SU-DHL-6 (cell line): Measurements from ENCODE around the gene CPLX1.

ENCODE experiments used
- EZH2phosphoT487 ChIP-seq: fragments of 200-600 bp; sonication (generic), shearing (Covaris generic); conservative IDR thresholded peaks from 2 replicates; pipeline ENCODE4 v1.6.1; 2018; ENCODE audit warnings: mild to moderate bottlenecking, antibody characterized with exemption, low read length, moderate library complexity, mixed read lengths
- TF ChIP-seq, protein P1 (sequence below): fragments of 200-600 bp; sonication (generic); IDR thresholded peaks from one replicate; pipeline ENCODE4 v1.5.1; 2017; ENCODE audit warnings: antibody characterized with exemption, mild to moderate bottlenecking, low read length, moderate library complexity; ENCODE audit not compliant: insufficient read depth, poor library complexity, severe bottlenecking

DNA sequence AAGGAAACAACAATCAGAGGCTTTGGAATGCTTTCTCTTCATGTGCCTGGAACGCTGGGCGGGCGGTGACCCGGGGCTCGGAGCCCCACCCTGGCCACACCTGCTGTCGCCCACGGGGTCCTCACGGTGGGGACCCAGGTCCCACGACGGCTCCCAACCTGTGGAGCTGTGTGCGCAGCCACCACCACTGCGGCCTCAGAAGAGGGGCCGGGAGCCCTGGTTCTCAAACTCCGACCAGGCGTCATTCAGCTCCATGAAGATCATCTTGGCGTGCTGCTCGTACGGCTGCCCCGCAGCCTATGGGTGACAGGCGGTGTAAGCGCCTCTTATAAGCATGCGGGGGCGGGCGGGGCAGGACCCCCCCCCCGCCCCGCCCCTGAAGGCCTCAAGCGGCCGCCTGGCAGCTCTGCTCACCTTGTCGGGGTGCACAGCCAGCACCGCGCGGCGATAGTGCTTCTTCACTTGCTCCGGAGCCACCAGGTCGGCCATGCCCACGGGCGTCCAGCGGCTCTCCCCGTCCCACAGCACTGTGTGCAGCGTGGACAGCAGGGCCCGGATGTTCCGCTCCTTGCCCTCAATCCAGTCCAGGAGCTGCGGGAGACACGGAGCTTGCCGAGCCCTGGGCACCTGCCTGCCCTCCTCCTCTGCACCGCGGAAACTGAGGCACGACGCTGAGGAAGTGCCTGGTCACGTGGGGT is 23.7 kb upstream of the CPLX1 start:
- TF ChIP-seq, protein P1, sequence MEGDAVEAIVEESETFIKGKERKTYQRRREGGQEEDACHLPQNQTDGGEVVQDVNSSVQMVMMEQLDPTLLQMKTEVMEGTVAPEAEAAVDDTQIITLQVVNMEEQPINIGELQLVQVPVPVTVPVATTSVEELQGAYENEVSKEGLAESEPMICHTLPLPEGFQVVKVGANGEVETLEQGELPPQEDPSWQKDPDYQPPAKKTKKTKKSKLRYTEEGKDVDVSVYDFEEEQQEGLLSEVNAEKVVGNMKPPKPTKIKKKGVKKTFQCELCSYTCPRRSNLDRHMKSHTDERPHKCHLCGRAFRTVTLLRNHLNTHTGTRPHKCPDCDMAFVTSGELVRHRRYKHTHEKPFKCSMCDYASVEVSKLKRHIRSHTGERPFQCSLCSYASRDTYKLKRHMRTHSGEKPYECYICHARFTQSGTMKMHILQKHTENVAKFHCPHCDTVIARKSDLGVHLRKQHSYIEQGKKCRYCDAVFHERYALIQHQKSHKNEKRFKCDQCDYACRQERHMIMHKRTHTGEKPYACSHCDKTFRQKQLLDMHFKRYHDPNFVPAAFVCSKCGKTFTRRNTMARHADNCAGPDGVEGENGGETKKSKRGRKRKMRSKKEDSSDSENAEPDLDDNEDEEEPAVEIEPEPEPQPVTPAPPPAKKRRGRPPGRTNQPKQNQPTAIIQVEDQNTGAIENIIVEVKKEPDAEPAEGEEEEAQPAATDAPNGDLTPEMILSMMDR = no peak
- no peak for TF ChIP-seq EZH2phosphoT487
